SU-DHL-6 (cell line): ENCODE results near the gene SLC35E4.

ENCODE experiments used
- H2AFZ ChIP-seq: fragments of 200-600 bp; sonication (generic); 2 replicates; pipeline ENCODE4 v1.6.1; 2014; ENCODE audit warnings: low read depth, mild to moderate bottlenecking, moderate library complexity, mixed read lengths, antibody characterized with exemption, low read length; ENCODE audit not compliant: severe bottlenecking
- H3F3A ChIP-seq: fragments of 200-600 bp; shearing (Covaris generic); 2 replicates; pipeline ENCODE4 v1.6.0; 2016; ENCODE audit warnings: antibody characterized with exemption, mild to moderate bottlenecking; ENCODE audit not compliant: insufficient read depth
- H3K27ac ChIP-seq: fragments of 200-600 bp; sonication (generic); 2 replicates; pipeline ENCODE4 v1.5.1; 2016; ENCODE audit warnings: low read depth, mild to moderate bottlenecking, low read length, moderate library complexity, mixed read lengths
- H3K27me3 ChIP-seq: fragments of 200-600 bp; sonication (generic), shearing (Covaris generic); 2 replicates; pipeline ENCODE4 v1.6.0; 2014; ENCODE audit warnings: mild to moderate bottlenecking, low read length
- H3K36me3 ChIP-seq: fragments of 200-600 bp; sonication (generic); 2 replicates; pipeline ENCODE4 v1.6.1; 2014; ENCODE audit warnings: mild to moderate bottlenecking, low read length, mixed read lengths
- H3K4me2 ChIP-seq: fragments of 300-600, 200-600 bp; shearing (Covaris generic), sonication (generic); 2 replicates; pipeline ENCODE4 v1.6.0; 2014; ENCODE audit warnings: low read length, low read depth, mild to moderate bottlenecking; ENCODE audit not compliant: poor library complexity, severe bottlenecking
- H3K4me3 ChIP-seq: fragments of 200-600 bp; sonication (generic); 2 replicates; pipeline ENCODE4 v1.5.1; 2014; ENCODE audit warnings: antibody characterized with exemption, low read length, mild to moderate bottlenecking, mixed read lengths; ENCODE audit not compliant: insufficient read depth, poor library complexity, severe bottlenecking
- H3K79me2 ChIP-seq: fragments of 200-600 bp; sonication (generic); 2 replicates; pipeline ENCODE4 v1.6.1; 2014; ENCODE audit warnings: mild to moderate bottlenecking, low read length, moderate library complexity; ENCODE audit not compliant: insufficient read depth
- H3K9ac ChIP-seq: fragments of 200-600 bp; sonication (generic); 2 replicates; pipeline ENCODE4 v1.7.0; 2014; ENCODE audit warnings: mild to moderate bottlenecking, low read length
- H3K9me2 ChIP-seq: fragments of 200-600 bp; sonication (generic); replicated peaks from 2 replicates; pipeline ENCODE4 v1.6.1; 2014; ENCODE audit warnings: low read length; ENCODE audit not compliant: insufficient read depth
- H3K9me3 ChIP-seq: fragments of 200-600 bp; sonication (generic); 2 replicates; pipeline ENCODE4 v1.6.1; 2014; ENCODE audit warnings: low read length, mixed read lengths; ENCODE audit not compliant: insufficient read depth
- H4K20me1 ChIP-seq: fragments of 200-600 bp; sonication (generic); 2 replicates; pipeline ENCODE4 v1.6.1; 2014; ENCODE audit warnings: low read depth, mild to moderate bottlenecking, antibody characterized with exemption, low read length, moderate library complexity, mixed read lengths
- EZH2phosphoT487 ChIP-seq: fragments of 200-600 bp; sonication (generic), shearing (Covaris generic); conservative IDR thresholded peaks from 2 replicates; pipeline ENCODE4 v1.6.1; 2018; ENCODE audit warnings: mild to moderate bottlenecking, antibody characterized with exemption, low read length, moderate library complexity, mixed read lengths
- TF ChIP-seq, protein P1 (sequence below): fragments of 200-600 bp; sonication (generic); IDR thresholded peaks from one replicate; pipeline ENCODE4 v1.5.1; 2017; ENCODE audit warnings: antibody characterized with exemption, mild to moderate bottlenecking, low read length, moderate library complexity; ENCODE audit not compliant: insufficient read depth, poor library complexity, severe bottlenecking

SLC35E4 gene

DNA sequence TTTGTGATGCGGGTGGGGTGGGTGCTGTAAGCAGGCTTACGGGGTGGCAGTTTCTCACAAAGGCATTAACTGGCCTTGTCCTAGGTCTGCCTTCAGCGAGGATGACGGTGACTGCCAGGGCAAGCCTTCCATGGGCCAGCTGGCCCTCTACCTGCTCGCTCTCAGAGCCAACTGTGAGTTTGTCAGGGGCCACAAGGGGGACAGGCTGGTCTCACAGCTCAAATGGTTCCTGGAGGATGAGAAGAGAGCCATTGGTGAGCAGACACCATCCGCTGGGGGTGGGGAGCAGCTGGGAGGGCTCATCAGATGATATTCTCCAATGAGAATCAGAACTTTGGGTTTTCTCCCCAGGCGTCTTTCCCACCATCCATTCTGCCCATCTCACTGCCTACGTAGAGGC is 22.8 kb upstream of the SLC35E4 start:
- Histone ChIP-seq H3K4me3 (no peak overlapping the region), H3K9me3 (no peaks in the 10 kb centered on the region), H3K27ac (no peak overlapping the region), H3K36me3 (no peaks in the 10 kb centered on the region), H3K27me3 (no peaks in the 10 kb centered on the region), H3K4me2 (no peak overlapping the region), H3K79me2 (no peaks in the 10 kb centered on the region), H4K20me1 (no peaks in the 10 kb centered on the region), H3F3A (no peaks in the 10 kb centered on the region), H3K9ac (no peak overlapping the region), H3K9me2 (no peaks in the 10 kb centered on the region), H2AFZ (no peak overlapping the region)
- TF ChIP-seq, protein P1, sequence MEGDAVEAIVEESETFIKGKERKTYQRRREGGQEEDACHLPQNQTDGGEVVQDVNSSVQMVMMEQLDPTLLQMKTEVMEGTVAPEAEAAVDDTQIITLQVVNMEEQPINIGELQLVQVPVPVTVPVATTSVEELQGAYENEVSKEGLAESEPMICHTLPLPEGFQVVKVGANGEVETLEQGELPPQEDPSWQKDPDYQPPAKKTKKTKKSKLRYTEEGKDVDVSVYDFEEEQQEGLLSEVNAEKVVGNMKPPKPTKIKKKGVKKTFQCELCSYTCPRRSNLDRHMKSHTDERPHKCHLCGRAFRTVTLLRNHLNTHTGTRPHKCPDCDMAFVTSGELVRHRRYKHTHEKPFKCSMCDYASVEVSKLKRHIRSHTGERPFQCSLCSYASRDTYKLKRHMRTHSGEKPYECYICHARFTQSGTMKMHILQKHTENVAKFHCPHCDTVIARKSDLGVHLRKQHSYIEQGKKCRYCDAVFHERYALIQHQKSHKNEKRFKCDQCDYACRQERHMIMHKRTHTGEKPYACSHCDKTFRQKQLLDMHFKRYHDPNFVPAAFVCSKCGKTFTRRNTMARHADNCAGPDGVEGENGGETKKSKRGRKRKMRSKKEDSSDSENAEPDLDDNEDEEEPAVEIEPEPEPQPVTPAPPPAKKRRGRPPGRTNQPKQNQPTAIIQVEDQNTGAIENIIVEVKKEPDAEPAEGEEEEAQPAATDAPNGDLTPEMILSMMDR = no peak
- TF ChIP-seq EZH2phosphoT487 = no peak

DNA sequence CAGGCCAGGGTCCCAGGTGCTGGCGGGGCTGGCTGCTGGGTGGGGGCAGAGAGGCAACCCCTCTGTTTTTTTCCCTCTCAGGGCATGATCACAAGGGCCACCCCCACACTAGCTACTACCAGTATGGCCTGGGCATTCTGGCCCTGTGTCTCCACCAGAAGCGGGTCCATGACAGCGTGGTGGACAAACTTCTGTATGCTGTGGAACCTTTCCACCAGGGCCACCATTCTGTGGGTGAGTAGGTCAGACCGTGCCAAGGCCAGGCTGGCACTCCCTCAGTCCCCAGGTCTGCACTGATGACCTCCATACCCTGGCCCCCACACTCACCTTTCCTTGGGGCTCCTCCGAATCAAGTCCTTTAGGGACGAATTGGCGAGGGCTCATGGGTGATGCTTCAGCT is 21.3 kb upstream of the SLC35E4 start:
- H3K36me3 ChIP-seq = no peaks in the 10 kb centered on the region
- no peak overlapping the region for H3K4me2 ChIP-seq
- H2AFZ ChIP-seq = no peak overlapping the region
- H3K79me2 ChIP-seq = no peaks in the 10 kb centered on the region
- H3K27ac ChIP-seq = no peak overlapping the region
- TF ChIP-seq, protein P1 = no peak
- no peak for TF ChIP-seq EZH2phosphoT487
- H3K4me3 ChIP-seq = no peak overlapping the region
- H3F3A ChIP-seq = no peaks in the 10 kb centered on the region
- no peaks in the 10 kb centered on the region for H4K20me1 ChIP-seq
- H3K27me3 ChIP-seq = no peaks in the 10 kb centered on the region
- no peaks in the 10 kb centered on the region for H3K9me2 ChIP-seq
- no peak overlapping the region for H3K9ac ChIP-seq
- no peaks in the 10 kb centered on the region for H3K9me3 ChIP-seq

DNA sequence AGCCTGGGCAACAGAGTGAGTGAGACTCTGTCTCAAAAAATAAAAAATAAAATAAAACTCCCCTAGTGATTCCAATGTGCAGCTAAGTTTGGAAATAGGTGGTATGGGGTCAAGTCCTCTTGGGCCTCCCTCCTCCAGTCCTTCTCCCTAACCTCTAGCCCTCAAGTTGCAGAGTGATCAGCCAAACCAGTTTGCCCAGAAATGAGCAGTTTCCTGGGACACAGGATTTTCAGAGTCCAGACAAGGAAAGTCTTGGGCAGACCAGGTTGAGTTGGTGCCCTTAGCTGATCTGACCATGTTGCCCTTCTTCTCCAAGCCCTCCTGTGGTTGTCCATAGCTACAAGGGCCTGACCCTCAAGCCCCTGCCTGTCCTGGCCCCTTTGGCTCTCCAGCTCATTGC is 20.7 kb upstream of the SLC35E4 start:
- no peaks in the 10 kb centered on the region for H3K36me3 ChIP-seq

More for the DNA sequence above, 20.7 kb upstream of the SLC35E4 start:
- Histone ChIP-seq H3K9ac (no peak overlapping the region), H3K9me2 (no peaks in the 10 kb centered on the region), H2AFZ (no peak overlapping the region), H3K9me3 (no peaks in the 10 kb centered on the region), H3K27ac (no peak overlapping the region), H4K20me1 (no peaks in the 10 kb centered on the region), H3F3A (no peaks in the 10 kb centered on the region), H3K4me2 (no peak overlapping the region), H3K4me3 (no peak overlapping the region), H3K79me2 (no peaks in the 10 kb centered on the region), H3K27me3 (no peaks in the 10 kb centered on the region)
- TF ChIP-seq EZH2phosphoT487 = no peak
- TF ChIP-seq, protein P1 = no peak
